HuH-7 (cell line): ENCODE measurements around the gene SLC9A3.
"Not testable (repeated sequence)": the region's sequence is repeated elsewhere in the genome, so short reads cannot be mapped to it uniquely, and the experiment has no call there.

ENCODE experiments used
- DNase-seq: peaks from one replicate; pipeline ENCODE4 v3.0.0; 2011; ENCODE audit warnings: low spot score

Gene SLC9A3

DNA sequence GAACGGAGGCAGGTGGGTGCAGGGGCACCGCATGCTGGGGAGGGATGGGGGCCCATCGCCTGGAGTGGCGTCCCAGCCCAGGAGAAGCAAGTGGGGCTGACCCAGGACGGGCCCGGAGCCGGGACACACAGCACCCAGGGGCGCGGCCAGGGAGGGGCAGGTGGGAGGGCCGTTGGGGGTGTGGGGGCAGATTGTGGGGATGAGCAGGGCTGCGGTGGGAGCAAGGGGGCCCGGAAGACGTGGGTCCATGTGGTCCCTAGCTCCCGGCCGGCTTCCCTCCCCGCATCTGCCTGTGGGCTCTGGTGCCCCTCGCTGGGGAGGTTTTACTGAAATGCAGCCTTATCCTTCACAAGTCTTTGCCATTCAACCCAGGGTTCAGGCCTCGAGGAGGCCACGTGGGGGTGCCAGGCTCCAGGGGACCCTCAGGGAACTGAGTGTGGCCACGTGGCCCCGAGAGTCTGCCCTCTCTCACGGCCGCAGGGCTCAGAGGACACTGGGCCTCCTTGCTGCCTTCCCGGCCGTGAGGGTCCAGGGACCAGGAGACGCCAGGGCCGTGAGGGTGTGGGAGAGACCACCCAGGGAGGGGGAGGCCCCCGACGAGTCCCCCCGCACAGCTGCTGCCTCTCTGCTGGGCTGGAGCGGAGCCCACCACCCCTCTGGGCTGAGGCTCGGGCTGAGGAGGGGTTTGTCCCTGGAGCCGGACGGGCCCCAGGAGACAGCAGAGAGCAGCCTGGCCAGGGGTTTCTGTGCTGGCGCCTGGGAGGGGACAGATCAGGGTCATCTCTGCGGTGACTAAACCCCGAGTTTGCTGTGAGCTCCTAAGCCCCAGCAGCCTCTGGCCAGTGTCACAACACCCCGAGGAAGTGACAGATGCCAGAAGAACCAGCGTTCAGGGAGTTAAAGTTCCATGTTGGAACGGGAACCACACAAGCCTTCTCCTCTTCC lies 35.2 kb downstream of the SLC9A3 start:
- DNase-seq, result no peak

DNA sequence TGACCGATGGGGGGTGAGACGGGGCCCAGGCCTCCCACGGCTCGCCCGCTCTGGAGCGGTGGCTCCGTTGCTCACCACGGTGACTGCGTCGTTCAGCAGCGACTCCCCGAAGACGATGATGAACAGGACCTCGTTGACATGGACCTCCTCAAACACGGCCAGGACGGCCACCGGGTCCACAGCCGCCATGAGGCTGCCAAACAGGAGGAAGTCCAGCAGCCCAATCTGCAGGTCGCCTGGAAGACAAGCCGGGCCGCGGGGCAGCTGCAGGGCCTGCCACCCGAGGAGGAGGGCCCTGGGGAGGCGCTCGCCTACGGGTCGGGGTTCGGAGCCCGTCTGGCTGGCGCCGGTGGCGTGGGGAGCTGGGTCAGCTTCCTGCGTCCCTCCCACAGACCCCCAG lies 36.0 kb downstream of the SLC9A3 start:
- no peak for DNase-seq

DNA sequence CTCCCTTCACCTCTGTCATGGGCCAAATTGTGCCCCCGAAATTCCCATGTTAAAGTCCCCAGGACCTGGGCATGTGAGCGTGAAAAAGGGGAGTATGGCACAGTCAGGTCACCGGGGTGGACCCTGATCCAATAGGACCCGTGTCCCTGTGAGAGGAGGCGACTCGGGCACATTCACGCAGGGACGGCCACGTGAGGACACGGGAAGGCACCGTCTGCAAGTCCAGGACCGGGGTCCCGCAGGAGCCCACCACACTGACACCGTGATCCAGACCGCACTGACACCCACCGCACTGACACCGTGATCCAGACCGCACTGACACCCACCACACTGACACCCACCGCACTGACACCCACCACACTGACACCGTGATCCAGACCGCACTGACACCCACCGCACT lies 37.7 kb downstream of the SLC9A3 start:
- DNase-seq, result not testable (repeated sequence)

DNA sequence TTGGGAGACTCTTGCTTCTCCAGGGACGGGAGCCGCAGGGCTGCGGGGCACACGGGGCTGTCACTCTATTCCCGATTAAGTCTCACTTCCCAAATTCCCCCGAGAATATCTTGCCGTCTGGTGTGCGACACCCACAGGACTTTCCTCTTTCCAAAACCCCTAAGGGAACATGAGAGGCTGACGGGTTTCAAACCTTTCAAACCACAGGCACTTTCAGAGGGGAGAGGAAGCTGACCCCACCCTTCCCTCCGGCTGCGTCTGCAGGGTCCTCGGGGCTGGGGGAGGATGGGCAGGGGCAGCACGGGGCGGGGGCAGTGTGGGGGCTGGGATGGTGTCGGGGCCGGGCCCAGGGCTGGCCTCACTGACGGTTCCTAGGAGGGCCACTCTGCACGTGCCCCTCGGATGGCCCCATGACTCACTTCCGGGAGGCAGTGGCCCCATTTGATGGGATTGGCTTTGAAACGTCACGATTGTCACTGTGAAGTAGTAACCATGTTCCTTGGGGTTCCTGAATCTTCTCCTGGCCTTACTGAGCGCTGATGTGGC lies 38.2 kb downstream of the SLC9A3 start:
- DNase-seq, result no peak

DNA sequence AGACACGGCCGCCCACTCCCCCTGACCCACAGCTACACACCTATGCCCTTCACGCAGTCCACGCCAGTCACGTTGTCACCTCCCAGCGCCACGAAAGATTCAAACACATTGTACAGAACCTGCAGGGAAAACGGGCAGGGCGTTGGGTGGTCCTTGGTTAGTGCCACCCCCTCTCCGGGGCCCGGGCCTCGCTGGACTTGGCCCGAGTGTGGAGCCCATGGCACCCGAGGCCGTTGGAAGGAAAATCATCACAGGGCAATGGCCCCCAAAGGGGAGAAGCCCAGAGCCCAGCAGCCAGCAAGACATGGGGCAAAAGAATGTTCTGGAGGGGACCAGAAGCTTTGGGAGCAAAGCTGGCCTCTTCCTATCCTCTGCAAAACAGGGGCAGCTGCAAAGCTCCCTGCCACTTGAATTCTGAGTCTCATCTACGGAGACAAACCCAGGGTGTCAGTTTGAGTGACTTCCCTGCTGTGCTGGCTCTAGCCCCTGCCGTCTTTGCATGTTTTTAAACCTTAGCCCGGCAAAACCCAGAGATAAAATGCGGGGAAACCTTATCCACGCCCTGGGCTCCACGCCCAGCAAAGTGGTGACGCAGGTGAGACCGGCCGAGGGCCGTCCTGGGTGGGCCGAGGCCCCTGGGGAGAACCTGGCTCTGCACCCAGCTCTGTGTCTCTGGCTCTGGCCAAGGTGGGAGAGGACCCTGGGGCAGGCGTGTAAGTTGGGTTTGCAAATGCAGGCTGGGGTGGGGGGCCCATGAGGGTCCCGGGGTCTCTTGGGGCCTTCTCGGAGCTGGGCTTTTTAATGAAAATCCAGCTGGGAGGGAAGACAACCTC lies 38.9 kb downstream of the SLC9A3 start:
- DNase-seq, result no peak

DNA sequence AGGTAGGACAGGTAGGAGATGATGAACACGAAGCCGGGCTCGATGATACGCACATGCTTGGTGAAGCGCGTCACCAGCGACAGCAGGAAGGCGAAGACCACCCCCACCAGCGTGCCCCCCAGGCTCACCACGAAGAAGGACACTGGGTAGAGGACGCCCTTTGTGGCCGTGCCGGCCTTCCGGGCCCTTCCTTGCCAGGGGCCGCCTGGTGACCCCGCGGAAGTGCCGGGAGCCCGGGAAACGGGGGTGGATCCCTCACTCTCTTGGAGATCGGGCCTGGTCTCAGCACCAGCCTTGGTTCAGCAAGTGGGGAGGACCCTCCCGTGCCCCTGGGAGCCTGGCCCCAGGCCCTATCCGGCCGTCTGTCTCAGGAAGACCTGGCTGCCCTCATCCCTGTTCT lies 39.7 kb downstream of the SLC9A3 start:
- DNase-seq, result no peak

DNA sequence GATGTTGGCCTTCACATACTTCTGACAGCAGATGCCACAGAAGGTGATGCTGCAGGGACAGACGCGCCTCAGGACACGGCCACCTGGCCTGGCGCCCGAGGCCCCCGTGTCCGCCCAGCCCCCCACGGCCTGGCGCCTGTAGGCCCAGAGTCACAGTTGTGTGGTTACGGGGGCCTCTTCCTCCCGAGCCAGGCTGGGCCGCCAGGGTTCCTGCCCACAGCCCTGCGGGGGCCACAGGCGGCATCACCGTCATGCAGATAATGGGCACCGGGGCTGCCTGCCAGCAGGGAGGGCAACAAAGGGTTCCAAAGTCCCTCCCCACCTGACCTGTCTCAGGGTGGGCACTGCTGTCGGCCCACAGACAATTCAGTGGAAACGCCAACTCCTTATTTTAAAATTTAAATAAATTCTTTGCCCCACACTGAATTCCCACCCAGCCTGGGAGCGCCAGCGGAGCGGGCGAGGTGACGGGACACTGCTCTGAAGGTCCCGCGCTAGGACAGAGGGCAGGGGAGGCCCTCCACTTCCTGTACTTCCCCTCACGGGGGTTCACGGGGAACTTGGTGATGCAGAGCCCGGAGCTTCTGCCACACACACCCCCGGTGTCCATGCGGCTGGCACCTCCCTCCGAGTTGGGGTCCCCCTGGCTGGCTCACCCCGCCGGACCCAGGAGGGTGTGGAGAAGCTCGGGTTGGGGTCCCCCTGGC lies 40.7 kb downstream of the SLC9A3 start:
- DNase-seq, result no peak

DNA sequence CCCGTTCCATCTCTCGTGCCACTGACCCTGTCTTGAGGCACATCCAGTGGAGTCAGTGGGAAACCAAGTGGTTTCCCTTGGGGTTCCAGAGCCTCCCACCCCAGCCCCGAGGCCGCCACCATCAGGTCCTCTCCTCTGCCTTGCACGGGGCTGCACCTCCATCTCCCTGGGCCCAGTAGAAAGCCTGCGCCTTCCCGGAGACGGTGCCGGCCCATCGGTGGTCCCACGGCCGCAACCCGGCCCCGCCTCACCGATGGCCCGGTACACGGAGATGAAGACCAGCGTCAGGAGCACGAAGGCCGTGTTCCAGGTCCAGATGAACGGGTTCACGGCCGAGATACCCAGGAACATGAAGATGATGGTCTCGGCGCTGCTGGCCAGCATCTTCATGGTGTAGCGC lies 41.2 kb downstream of the SLC9A3 start:
- DNase-seq, result no peak

DNA sequence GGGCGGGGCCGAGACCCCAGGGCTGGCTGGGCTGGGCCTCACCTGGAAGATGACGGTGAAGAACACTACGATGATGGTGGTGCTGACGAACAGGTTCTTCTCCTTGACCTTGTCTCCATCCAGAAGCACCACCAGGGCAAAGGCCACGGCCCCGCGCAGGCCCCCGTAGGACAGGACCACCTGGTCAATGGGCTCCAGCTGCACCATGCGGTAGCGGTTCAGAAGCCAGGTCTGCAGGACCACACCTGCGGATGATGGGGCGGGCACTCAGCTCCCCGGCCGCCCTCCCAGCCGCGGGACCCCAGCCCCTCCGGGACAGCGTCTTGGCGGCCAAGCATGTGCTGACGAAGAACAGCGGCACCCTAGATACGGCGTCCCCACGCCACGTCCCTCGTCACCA lies 41.7 kb downstream of the SLC9A3 start:
- no peak for DNase-seq

DNA sequence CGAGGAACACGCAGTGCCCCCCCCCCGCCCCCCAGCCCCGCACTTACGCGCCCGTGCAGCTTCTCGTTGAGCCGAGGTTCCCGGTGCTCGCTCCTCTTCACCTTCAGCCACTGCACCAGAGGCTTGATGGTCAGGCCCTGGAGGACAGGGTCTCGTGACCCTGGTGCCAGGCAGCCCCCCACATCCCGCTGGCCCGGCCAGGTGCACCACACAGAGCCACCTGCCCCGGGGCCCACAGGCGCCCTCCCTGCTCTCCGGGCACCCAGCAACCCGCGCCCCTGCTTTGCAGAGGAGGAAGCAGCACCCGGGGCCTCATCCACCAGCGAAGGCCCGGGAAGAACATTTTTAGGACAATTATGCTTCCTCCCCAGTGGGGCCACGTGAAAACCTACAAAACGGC lies 42.2 kb downstream of the SLC9A3 start:
- no peak for DNase-seq

DNA sequence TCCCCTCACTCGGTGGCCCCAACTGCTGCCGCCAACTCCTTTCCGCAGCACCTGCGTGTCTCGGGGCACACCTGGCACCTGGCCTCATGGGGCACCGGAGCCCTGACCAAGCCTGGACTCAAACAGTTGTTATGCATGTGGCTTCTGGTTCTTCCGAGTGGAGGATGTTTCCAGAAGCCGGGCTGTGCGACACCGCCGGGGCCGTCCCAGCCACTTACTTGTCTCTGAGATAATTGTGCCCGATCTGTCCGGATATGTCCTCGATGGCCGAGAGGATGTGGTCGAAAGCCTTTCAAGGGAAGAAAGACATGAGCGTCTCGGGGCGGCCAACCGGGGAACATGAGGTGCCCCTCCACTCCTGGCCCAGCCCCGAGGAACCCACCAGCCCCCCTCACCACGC lies 42.9 kb downstream of the SLC9A3 start:
- no peak for DNase-seq

DNA sequence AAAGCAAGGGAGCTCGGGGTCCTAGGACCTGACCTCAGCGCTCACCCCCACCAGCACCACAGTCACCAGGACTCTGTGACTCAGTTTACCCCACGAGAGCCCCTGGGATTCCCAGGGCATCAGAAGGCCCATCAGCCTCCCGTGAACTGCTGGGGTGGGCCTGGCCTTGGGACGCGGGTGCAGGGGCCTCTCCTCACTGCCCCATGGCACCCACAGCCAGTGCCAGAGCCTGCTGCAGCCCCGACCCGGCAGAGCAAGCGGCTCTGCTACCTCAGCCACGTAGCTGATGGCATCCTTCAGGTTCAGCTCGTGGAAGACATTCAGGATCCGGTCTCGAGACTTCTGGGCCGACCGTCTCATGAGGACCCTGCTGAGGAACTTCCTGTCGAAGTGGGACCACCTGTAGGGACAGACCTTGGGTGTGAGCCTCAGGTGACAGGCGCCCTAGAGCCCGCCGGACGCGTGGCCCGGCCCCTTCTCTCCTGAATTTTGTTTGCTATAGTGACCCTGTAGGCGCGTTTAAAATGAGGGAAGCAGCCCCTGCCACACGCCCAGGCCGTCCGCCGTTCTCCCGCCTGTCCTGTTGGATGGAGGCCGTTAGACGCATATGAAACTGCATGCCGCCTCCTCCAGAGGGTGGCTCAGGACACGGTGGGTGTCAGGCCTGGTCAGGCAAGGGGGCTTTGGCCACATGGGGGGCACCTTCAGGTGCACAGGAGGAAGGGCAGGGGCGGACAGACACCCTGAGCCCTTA lies 44.5 kb downstream of the SLC9A3 start:
- DNase-seq, result no peak

DNA sequence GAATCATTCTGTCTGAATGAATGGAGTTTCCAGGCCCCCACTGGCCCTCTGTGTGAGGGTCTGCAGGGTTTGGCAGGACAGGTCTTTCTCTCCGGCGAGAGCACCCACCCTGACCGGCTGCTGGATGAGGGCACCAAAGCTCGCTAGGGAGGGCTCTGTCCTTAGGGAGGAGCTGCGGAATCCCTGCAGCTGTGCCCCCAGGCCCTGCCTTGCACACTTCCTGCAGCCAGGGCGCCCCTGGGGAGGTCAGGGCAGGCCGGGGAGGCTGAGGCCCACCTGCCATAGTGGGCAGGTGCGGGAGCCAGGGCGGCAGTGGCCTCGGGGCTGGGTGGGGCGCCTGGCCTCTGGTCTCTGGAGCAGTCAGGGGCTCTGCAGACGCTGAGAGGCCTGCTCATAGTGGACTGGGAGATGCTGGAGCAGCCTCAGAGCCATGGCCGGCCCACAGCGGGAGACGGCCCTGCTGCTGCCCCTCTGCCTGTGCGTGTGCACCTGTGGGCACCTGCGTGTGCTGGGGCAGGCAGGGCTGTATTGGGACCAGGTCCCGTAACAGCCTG lies 45.2 kb downstream of the SLC9A3 start:
- DNase-seq, result no peak

DNA sequence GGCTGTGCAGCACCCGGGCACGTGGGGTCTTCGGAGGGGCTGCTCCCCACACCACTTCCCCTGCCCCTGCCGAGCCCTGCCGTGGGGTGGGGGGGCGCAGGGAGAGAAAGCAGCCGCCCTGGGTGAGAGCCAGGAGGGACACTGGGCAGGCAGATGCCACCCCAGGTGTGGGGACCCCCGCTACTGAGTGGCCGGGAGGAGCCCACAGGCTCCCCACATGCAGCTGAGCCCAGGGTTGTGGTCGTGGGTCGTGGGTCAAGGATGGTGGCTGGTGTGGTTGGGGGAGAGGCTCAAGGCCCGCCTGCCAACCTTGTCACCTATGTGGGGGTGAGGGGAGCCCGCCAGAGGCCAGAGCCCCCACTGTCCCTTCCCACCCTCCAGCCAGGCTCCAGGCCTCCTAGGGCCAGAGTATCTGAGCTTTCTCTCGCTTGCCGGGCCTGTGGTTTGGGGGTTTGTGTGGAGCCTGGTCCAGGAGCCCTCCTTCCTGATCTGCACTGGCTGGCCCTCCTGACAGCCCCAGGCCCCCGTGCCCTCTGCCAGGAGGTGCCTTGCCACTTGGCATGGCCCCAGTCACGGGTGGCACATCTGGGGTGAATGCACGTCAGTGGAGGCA lies 45.8 kb downstream of the SLC9A3 start:
- no peak for DNase-seq

DNA sequence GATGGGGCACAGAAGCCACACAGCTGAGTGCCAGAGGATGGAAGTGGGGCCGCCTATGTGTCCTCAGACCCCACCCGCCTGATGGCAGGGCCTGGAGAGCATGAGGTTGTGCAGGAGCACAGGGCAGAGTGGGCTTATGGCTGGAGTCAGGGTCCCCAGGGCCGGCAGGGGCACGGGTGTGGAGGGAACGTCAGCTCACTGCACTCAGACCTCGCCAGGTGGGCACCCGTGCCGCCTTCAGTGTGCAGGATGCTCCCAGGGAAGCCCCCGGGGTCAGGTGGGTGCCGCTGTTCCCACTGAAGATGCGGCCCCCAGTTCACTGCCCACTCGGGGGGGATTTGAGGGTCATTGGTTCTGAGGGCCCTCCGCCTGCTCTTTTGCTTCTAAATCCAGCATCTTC lies 46.4 kb downstream of the SLC9A3 start:
- DNase-seq, result no peak

DNA sequence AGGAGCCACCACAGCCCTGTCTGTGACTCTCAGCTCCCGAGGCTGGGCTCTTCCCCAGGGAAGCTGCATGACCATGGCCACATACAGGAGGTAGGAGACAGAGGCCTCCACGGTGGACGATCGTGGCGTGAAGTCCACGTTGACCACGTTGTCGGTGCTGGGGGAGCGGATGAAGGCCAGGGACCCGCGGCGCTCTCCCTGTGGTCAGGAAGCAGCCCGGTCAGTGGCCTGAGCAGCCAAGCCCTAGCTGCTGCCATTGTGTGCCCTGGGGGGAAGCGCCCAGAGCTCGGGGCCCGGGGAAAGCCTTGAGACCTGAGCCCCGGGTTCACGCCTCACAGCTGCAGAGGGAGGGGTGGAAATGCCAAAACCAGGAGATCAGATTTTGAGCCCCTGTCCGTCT lies 47.0 kb downstream of the SLC9A3 start:
- DNase-seq, result no peak

DNA sequence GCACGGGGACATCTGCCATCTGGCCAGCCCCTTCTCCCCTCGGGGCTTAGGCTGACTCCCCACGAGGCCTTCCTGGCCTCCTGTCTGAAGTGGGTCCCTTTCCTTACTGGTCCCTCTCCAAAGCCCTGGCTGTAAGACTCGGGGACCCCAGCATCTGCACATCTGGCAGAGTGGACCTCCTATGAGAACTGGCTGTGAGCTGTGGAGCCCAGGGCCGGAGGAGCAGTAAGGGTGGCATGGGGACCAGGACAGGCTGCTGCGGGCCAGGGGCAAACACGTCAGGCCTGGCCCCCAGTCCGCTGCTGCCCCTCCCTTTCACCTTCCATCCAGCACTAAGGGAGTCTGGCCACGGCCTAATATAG lies 47.5 kb downstream of the SLC9A3 start:
- no peak for DNase-seq

DNA sequence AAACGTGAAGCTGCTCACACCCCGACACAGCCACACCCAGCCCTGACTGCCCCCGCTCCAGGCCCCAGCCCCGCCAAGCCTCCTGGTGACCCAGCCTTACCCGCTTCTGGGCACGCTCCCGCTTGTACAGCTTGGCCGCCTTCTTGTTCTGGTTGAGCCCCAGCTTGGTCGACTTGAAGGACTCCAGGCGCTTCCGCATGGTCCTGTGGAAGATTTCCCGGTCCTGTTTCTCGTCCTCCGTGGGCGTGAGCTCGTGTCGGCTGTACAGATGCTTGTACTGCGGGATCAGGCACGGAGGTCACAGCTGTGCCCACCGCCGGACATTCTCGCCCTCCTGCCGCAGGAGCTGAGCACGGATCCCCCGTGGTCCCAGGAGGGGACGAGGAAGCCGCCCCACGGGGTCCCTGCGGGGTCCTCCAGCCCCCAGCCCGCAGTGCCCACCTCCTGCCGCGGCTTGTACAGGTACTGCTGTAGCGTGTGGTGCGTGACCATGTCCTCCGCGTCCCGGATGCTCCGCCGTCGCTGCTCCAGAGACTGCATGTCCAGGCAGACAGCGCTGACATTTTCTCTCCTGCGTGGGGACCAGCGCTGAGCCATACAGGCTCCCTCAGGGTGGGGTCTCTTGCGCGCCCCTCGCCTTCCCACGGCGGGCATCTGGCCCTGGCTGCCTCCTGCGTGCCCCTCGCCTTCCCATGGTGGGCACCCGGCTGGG lies 48.0 kb downstream of the SLC9A3 start:
- DNase-seq, result no peak

DNA sequence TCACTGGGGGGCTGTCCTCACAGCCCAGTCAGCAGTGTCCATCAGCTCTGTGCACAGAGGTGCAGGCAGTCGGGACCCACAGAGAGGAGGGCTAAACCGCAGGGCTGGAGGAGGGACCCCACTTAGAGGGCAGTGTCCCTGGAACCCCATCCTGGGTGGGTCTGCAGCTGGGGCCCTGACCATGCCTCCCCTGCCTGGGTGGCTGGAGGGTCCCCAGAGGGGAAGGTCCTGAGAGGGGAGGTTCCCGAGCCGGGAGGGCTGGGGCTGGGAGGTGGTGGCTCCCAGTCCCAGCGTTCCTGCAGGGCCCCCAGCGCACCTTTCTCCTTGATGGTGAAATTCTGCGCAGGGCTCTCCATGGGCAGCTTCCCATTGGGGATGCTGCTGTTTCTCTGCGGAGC lies 48.5 kb downstream of the SLC9A3 start:
- DNase-seq, result no peak
